ENCODE measurements around the gene TNIK.

- no peak for TF ChIP-seq CTCF (IDR thresholded peaks at IDR 0.05; ENCODE audit: poor library complexity, severe bottlenecking)
- no peak for TF ChIP-seq EZH2 (IDR thresholded peaks at IDR 0.05; ENCODE audit: borderline replicate concordance, insufficient read depth, low read length, poor library complexity, severe bottlenecking)
- no peak for TF ChIP-seq EP300 (conservative IDR thresholded peaks at IDR 0.05; ENCODE audit: poor library complexity, severe bottlenecking)
Observed at GRCh38 chr3:171490901-171491300, 30.7 kb upstream of the TNIK start.
